MM.1S (cell line): Measurements from ENCODE around the gene LOXL4.

Source experiments
- DNase-seq: peaks from one replicate; pipeline ENCODE4 v3.0.0-alpha.2; 2015
- H2AFZ ChIP-seq: fragments of 300-600 bp; sonication (generic); 2 replicates; pipeline ENCODE4 v1.6.0; 2016; ENCODE audit warnings: antibody characterized with exemption, low read length
- H3F3A ChIP-seq: fragments of 300-600 bp; sonication (generic); 2 replicates; pipeline ENCODE4 v1.6.1; 2016; ENCODE audit warnings: mild to moderate bottlenecking, antibody characterized with exemption, low read length, moderate library complexity, mixed read lengths; ENCODE audit not compliant: insufficient read depth
- H3K27ac ChIP-seq: fragments of 300-600 bp; sonication (generic); 2 replicates; pipeline ENCODE4 v1.5.1; 2016; ENCODE audit warnings: mild to moderate bottlenecking, low read length
- H3K27me3 ChIP-seq: fragments of 300-600 bp; sonication (generic); replicated peaks from 2 replicates; pipeline ENCODE4 v1.6.0; 2016; ENCODE audit warnings: low read length; ENCODE audit not compliant: insufficient read depth
- H3K36me3 ChIP-seq: fragments of 300-600 bp; sonication (generic); replicated peaks from 2 replicates; pipeline ENCODE4 v1.6.1; 2016; ENCODE audit warnings: mild to moderate bottlenecking, low read length, mixed read lengths; ENCODE audit not compliant: insufficient read depth
- H3K4me1 ChIP-seq: fragments of 300-600 bp; sonication (generic); 2 replicates; pipeline ENCODE4 v1.6.1; 2016; ENCODE audit warnings: low read length, mixed read lengths
- H3K4me2 ChIP-seq: fragments of 300-600 bp; sonication (generic); 2 replicates; pipeline ENCODE4 v1.6.0; 2016; ENCODE audit warnings: low read depth, low read length
- H3K4me3 ChIP-seq: fragments of 300-600 bp; sonication (generic); 2 replicates; pipeline ENCODE4 v1.5.1; 2016; ENCODE audit warnings: low read length, mixed read lengths
- H3K79me2 ChIP-seq: fragments of 300-600 bp; sonication (generic); 2 replicates; pipeline ENCODE4 v1.6.1; 2016; ENCODE audit warnings: mixed run types, low read length, mixed read lengths
- H3K9ac ChIP-seq: fragments of 300-600 bp; sonication (generic); 2 replicates; pipeline ENCODE4 v1.6.1; 2016; ENCODE audit warnings: low read length, mixed read lengths
- H3K9me2 ChIP-seq: fragments of 300-600 bp; sonication (generic); replicated peaks from 2 replicates; pipeline ENCODE4 v1.6.1; 2016; ENCODE audit warnings: mild to moderate bottlenecking, low read length, mixed read lengths; ENCODE audit not compliant: insufficient read depth
- H3K9me3 ChIP-seq: fragments of 300-600 bp; sonication (generic); replicated peaks from 2 replicates; pipeline ENCODE4 v1.6.1; 2016; ENCODE audit warnings: mild to moderate bottlenecking, low read length, mixed read lengths; ENCODE audit not compliant: insufficient read depth
- H4K20me1 ChIP-seq: fragments of 300-600 bp; sonication (generic); 2 replicates; pipeline ENCODE4 v1.6.1; 2016; ENCODE audit warnings: mild to moderate bottlenecking, low read length, moderate library complexity, mixed read lengths; ENCODE audit not compliant: insufficient read depth
- EZH2 ChIP-seq: fragments of 300-600 bp; sonication (generic); optimal IDR thresholded peaks from 2 replicates; pipeline ENCODE3; 2017; ENCODE audit warnings: low read depth, mild to moderate bottlenecking, antibody characterized with exemption, low read length, mixed read lengths
- EZH2phosphoT487 ChIP-seq: fragments of 300-600 bp; sonication (generic); IDR thresholded peaks from 2 replicates; pipeline ENCODE4 v1.6.1; 2018; ENCODE audit warnings: antibody characterized with exemption, low read length
- TF ChIP-seq, protein P1 (sequence below): fragments of 300-600 bp; sonication (generic); IDR thresholded peaks from 2 replicates; pipeline ENCODE4 v1.5.1; 2016; ENCODE audit warnings: antibody characterized with exemption, low read length, mixed read lengths

Gene LOXL4

DNA sequence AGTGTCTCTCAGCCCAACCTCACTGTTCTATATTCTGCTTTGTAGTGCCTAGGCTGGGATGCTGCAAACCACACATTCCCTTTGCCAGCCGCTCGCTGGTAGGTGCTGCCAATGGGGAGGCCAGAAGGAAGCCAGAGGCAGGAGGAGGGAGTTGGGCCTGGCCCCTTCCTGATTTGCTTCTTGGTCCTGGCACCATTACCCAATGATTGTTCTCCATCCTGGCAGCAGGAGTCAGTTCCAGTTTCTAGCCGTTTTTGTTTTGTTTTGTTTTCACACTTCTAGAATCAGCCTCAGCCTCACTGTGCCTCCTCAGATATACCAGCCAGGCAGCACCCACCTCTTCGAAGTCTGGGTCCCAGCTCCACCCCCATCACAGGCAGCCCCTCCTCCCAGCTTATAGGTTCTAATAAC is 27.4 kb upstream of the LOXL4 start:
- no peaks in the 10 kb centered on the region for H3F3A ChIP-seq
- H3K9me2 ChIP-seq: no peaks in the 10 kb centered on the region
- no peaks in the 10 kb centered on the region for H3K36me3 ChIP-seq
- H3K4me3 ChIP-seq: no peak overlapping the region
- peaks cover 15% of the 10 kb centered on the region for H3K4me1 ChIP-seq
- peak overlapping the region; percentile 24; the same call in 1 of the 2 replicates for H3K27ac ChIP-seq
- no peaks in the 10 kb centered on the region for H3K9me3 ChIP-seq
- peak overlapping the region; percentile 43; the same call in 1 of the 2 replicates for H3K4me2 ChIP-seq
- no peaks in the 10 kb centered on the region for H3K27me3 ChIP-seq
- no peak for TF ChIP-seq EZH2phosphoT487
- TF ChIP-seq, protein P1, sequence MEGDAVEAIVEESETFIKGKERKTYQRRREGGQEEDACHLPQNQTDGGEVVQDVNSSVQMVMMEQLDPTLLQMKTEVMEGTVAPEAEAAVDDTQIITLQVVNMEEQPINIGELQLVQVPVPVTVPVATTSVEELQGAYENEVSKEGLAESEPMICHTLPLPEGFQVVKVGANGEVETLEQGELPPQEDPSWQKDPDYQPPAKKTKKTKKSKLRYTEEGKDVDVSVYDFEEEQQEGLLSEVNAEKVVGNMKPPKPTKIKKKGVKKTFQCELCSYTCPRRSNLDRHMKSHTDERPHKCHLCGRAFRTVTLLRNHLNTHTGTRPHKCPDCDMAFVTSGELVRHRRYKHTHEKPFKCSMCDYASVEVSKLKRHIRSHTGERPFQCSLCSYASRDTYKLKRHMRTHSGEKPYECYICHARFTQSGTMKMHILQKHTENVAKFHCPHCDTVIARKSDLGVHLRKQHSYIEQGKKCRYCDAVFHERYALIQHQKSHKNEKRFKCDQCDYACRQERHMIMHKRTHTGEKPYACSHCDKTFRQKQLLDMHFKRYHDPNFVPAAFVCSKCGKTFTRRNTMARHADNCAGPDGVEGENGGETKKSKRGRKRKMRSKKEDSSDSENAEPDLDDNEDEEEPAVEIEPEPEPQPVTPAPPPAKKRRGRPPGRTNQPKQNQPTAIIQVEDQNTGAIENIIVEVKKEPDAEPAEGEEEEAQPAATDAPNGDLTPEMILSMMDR: no peak
- no peak for TF ChIP-seq EZH2
- H3K79me2 ChIP-seq: no peaks in the 10 kb centered on the region
- peak overlapping the region; percentile 89 for H2AFZ ChIP-seq
- DNase-seq: peak; percentile 33
- H4K20me1 ChIP-seq: no peaks in the 10 kb centered on the region
- H3K9ac ChIP-seq: no peak overlapping the region; the same call in 1 of the 2 replicates

DNA sequence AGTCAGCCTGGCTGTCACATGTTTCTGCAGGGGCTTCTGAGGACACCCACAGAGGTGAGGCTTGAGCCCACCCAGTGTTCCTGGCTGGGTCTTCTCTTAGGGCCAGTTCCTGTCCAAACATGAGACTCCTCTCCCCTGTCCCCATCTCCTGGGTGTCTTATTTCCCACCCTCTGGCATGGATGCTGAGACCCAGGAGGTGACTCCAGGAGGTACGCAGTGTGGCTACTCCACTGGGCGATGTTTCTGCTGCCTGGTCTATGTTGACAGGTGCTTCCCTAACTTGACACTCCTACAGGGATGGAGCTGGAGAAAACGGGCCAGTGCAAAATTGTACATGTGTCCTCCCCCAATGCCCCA is 26.3 kb upstream of the LOXL4 start:
- Histone ChIP-seq H3K9me2 (no peaks in the 10 kb centered on the region), H3K27me3 (no peaks in the 10 kb centered on the region)

DNA sequence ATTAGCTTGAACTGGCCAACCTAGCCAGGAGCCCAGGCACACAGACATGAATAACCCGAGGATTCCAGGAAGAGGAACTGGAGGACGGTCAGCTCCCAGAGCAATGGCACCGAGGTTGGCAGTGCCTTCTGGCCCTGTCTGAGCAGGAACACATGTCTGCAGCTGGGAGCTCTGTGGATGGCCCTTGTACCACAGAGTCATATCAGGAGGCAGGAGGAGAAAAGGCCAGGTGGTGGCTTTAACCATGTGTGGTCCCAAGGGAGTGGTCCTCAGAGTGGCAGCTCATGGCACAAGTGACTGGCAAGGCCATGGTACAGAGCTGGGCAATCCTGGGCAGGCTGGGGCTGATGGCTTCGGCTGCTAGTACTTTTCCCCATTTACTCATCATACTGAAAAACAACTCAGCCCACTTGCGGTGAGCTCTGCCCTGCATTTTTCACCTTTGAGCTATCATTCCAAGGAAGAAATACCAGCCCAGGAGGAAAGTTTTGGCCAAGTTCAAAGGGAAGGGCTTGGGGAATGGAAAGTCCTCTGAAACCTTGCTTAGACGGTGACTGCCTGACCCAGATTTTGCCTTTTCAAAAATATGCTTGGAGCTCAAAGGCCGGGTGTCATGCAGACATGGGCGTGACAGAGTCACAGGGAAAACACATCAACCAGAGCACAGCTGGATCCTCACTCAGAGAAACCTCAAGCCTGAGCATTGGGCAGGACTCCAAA is 25.7 kb upstream of the LOXL4 start:
- DNase-seq: no peak
- Histone ChIP-seq H3F3A (no peaks in the 10 kb centered on the region), H3K9ac (no peak overlapping the region), H3K36me3 (no peaks in the 10 kb centered on the region), H2AFZ (no peak overlapping the region), H3K27me3 (no peaks in the 10 kb centered on the region), H3K4me3 (no peak overlapping the region), H3K4me2 (no peak overlapping the region), H3K4me1 (peaks cover 15% of the 10 kb centered on the region), H3K79me2 (no peaks in the 10 kb centered on the region), H3K9me3 (no peaks in the 10 kb centered on the region), H4K20me1 (no peaks in the 10 kb centered on the region), H3K9me2 (no peaks in the 10 kb centered on the region), H3K27ac (no peak overlapping the region)
- TF ChIP-seq EZH2: no peak
- TF ChIP-seq, protein P1: no peak
- no peak for TF ChIP-seq EZH2phosphoT487

More for the DNA sequence above, 26.3 kb upstream of the LOXL4 start:
- Histone ChIP-seq H3K36me3 (no peaks in the 10 kb centered on the region), H3K4me1 (peaks cover 15% of the 10 kb centered on the region), H2AFZ (no peak overlapping the region), H3K9ac (no peak overlapping the region), H3K27ac (no peak overlapping the region), H3K4me3 (no peak overlapping the region), H3K9me3 (no peaks in the 10 kb centered on the region), H3K4me2 (no peak overlapping the region), H3F3A (no peaks in the 10 kb centered on the region), H4K20me1 (no peaks in the 10 kb centered on the region), H3K79me2 (no peaks in the 10 kb centered on the region)
- no peak for TF ChIP-seq EZH2
- TF ChIP-seq, protein P1: no peak
- TF ChIP-seq EZH2phosphoT487: no peak
- DNase-seq: no peak
